ENCODE results near the gene ZDHHC17. TPM values are rescaled to one million over a fixed set of nuclear protein-coding genes. Genes with fewer than 3 reads are reported as not detected.
"Not testable (repeated sequence)": the region's sequence is repeated elsewhere in the genome, so short reads cannot be mapped to it uniquely, and the experiment has no call there.

ZDHHC17 gene
- total and polyA plus RNA-seq, 2 donors: 29.5 to 41.4 TPM

DNA sequence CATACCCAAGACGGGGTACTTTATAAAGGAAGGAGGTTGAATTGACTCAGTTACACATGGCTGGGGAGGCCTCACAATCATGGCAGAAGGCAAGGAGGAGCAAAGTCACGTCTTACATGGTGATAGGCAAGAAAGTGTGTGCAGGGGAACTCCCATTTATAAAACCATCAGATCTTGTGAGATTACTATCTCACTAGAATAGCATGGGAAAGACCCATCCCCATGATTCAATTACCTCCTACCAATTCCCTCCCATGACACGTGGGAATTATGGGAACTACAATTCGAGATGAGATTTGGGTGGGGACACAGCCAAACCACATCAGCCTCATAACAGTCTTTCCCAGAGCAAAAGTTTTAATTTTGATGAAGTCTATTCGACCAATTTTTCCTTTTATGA, 15.4 kb downstream of the ZDHHC17 start:
- not testable (repeated sequence) for H3K9me3 ChIP-seq (ENCODE audit: control insufficient read depth in 2 of 2, insufficient read depth in 1 of 2, low read length in 1 of 2); H3K4me3 ChIP-seq (ENCODE audit: low read length in 2 of 2); DNase-seq (ENCODE audit: low read depth in 6 of 9, low spot score in 9 of 9); H3K27me3 ChIP-seq (ENCODE audit: control insufficient read depth in 2 of 2, insufficient read depth in 1 of 2, low read length in 1 of 2); H3K36me3 ChIP-seq (ENCODE audit: control insufficient read depth in 2 of 2, insufficient read depth in 2 of 2, low read length in 1 of 2); H3K27ac ChIP-seq (ENCODE audit: low read depth in 1 of 2, low read length in 1 of 2)
- WGBS: 96% methylated on average over 5 of the region's 5 CpGs
- H3K4me1 ChIP-seq (ENCODE audit: control insufficient read depth in 2 of 2, insufficient read depth in 2 of 2, low read length in 2 of 2): peaks cover 0 to 11% of the 10 kb centered on the region in 2 donors

DNA sequence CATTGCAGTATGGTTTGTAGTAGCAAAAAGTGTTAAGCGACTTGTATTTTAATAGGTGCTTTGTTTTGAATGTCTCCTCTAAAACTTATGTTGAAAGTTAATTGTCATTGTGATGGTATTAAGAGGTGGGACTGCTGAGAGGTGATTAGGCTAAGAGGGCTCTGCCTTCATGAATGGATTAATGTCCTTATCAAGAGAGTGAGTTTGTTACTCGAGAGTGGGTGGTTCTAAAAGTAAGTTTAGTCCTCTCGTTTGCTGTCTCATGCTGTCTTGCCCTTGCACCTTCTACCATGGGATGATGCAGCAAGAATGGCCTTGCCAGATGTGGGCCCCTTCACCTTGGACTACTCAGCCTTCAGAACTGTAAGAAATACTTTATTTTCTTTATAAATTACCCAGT, 17.4 kb downstream of the ZDHHC17 start:
- 93% methylated on average over 3 of the region's 3 CpGs for WGBS
- H3K9me3 ChIP-seq (ENCODE audit: control insufficient read depth in 2 of 2, insufficient read depth in 1 of 2, low read length in 1 of 2): no peaks in the 10 kb centered on the region
- peaks cover 0 to 3% of the 10 kb centered on the region in 2 donors for H3K36me3 ChIP-seq (ENCODE audit: control insufficient read depth in 2 of 2, insufficient read depth in 2 of 2, low read length in 1 of 2)
- no peak overlapping the region for H3K4me3 ChIP-seq (ENCODE audit: low read length in 2 of 2)
- no peak overlapping the region for H3K27ac ChIP-seq (ENCODE audit: low read depth in 1 of 2, low read length in 1 of 2)
- DNase-seq (ENCODE audit: low read depth in 6 of 9, low spot score in 9 of 9): no peak
- no peaks in the 10 kb centered on the region for H3K27me3 ChIP-seq (ENCODE audit: control insufficient read depth in 2 of 2, insufficient read depth in 1 of 2, low read length in 1 of 2)
- peaks cover 0 to 11% of the 10 kb centered on the region in 2 donors for H3K4me1 ChIP-seq (ENCODE audit: control insufficient read depth in 2 of 2, insufficient read depth in 2 of 2, low read length in 2 of 2)

DNA sequence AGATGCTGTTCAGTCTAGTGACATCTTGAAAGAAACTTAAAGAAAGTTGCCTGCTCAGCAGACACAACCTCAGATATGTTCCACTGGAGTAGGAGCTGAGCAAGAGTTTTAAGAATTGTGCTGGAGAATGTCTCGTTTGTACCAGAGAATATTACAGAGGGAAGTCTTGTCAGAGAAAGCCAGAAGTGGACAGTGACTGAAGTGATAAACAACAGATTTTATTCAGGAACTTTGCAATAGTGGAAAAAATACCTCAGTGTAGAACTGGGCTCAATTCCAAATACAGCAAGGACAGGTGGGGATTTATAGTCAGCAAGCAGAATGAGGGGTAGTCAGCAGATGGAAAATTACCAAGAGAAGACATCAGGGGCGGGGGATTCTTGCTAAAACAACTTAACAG, 18.6 kb downstream of the ZDHHC17 start:
- no peak for DNase-seq (ENCODE audit: low read depth in 6 of 9, low spot score in 9 of 9)
- peaks cover 0 to 3% of the 10 kb centered on the region in 2 donors for H3K36me3 ChIP-seq (ENCODE audit: control insufficient read depth in 2 of 2, insufficient read depth in 2 of 2, low read length in 1 of 2)
- H3K4me1 ChIP-seq (ENCODE audit: control insufficient read depth in 2 of 2, insufficient read depth in 2 of 2, low read length in 2 of 2): peaks cover 0 to 11% of the 10 kb centered on the region in 2 donors
- H3K27me3 ChIP-seq (ENCODE audit: control insufficient read depth in 2 of 2, insufficient read depth in 1 of 2, low read length in 1 of 2): no peaks in the 10 kb centered on the region
- no peak overlapping the region for H3K4me3 ChIP-seq (ENCODE audit: low read length in 2 of 2)
- peak overlapping the region in 1 of 2 donors; percentile 56 for H3K27ac ChIP-seq (ENCODE audit: low read depth in 1 of 2, low read length in 1 of 2)
- no peaks in the 10 kb centered on the region for H3K9me3 ChIP-seq (ENCODE audit: control insufficient read depth in 2 of 2, insufficient read depth in 1 of 2, low read length in 1 of 2)
- 92% methylated on average over 2 of the region's 2 CpGs for WGBS

DNA sequence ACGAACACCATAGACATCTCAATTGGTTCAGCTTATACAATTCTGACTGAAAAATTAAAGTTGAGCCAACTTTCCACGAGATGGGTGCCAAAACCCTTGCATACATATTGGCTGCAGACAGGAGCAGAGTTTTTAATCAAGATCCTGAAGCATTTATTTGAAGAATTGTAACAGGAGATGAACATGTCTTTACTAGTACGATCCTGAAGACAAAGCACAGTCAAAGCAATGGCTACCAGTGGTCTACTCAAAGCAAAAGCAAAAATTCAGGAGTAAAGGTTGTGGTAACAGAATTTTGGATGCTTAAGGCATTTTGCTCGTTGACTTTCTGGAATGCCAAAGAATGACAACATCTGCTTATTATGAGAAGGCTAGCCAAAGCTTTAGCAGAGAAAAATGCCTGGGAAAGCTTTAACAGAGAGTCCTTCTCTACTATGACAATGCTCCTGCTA, 20.7 kb downstream of the ZDHHC17 start:
- H3K4me3 ChIP-seq (ENCODE audit: low read length in 2 of 2): no peak overlapping the region
- no peak for DNase-seq (ENCODE audit: low read depth in 6 of 9, low spot score in 9 of 9)
- no peaks in the 10 kb centered on the region for H3K9me3 ChIP-seq (ENCODE audit: control insufficient read depth in 2 of 2, insufficient read depth in 1 of 2, low read length in 1 of 2)
- H3K4me1 ChIP-seq (ENCODE audit: control insufficient read depth in 2 of 2, insufficient read depth in 2 of 2, low read length in 2 of 2): peaks cover 0 to 5% of the 10 kb centered on the region in 2 donors
- H3K27ac ChIP-seq (ENCODE audit: low read depth in 1 of 2, low read length in 1 of 2): peak overlapping the region in 1 of 2 donors; percentile 2
- H3K27me3 ChIP-seq (ENCODE audit: control insufficient read depth in 2 of 2, insufficient read depth in 1 of 2, low read length in 1 of 2): no peaks in the 10 kb centered on the region
- WGBS: 95% methylated on average over 4 of the region's 4 CpGs
- H3K36me3 ChIP-seq (ENCODE audit: control insufficient read depth in 2 of 2, insufficient read depth in 2 of 2, low read length in 1 of 2): peaks cover 0 to 3% of the 10 kb centered on the region in 2 donors

DNA sequence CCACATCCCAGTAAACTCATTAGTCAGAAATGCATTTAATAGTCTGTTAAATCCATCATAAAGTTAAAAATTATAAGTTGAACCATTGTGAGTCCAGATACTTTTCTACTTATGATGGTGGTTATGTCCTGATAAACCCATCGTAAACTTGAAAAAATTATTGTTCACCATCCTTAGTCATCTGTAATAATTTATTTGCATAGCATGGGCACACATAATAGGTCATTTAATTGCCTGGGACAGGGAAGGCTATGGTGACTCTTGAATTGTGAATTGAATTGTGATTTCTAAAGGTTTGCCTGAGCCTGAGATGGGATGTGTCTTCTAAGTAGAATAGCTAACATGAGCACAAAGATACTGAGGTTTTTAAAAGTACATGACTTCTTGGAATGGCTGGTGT, 21.5 kb downstream of the ZDHHC17 start:
- DNase-seq (ENCODE audit: low read depth in 6 of 9, low spot score in 9 of 9): no peak
- 96% methylated on average over 1 of the region's 1 CpG for WGBS
- Histone ChIP-seq H3K27ac (ENCODE audit: low read depth in 1 of 2, low read length in 1 of 2) (no peak overlapping the region), H3K4me3 (ENCODE audit: low read length in 2 of 2) (no peak overlapping the region), H3K27me3 (ENCODE audit: control insufficient read depth in 2 of 2, insufficient read depth in 1 of 2, low read length in 1 of 2) (no peaks in the 10 kb centered on the region), H3K36me3 (ENCODE audit: control insufficient read depth in 2 of 2, insufficient read depth in 2 of 2, low read length in 1 of 2) (peaks cover 0 to 3% of the 10 kb centered on the region in 2 donors), H3K4me1 (ENCODE audit: control insufficient read depth in 2 of 2, insufficient read depth in 2 of 2, low read length in 2 of 2) (peaks cover 0 to 5% of the 10 kb centered on the region in 2 donors), H3K9me3 (ENCODE audit: control insufficient read depth in 2 of 2, insufficient read depth in 1 of 2, low read length in 1 of 2) (no peaks in the 10 kb centered on the region)

GRCh38 chr12:76786986-76787385, 23.1 kb downstream of the ZDHHC17 start:
- 95% methylated on average over 3 of the region's 3 CpGs for WGBS

GRCh38 chr12:76787689-76788088, 23.8 kb downstream of the ZDHHC17 start:
- whole genome bisulfite sequencing: 98% methylated on average over 2 of the region's 2 CpGs
- H3K4me1 ChIP-seq (ENCODE audit: control insufficient read depth in 2 of 2, insufficient read depth in 2 of 2, low read length in 2 of 2): no peaks in the 10 kb centered on the region
- H3K9me3 ChIP-seq (ENCODE audit: control insufficient read depth in 2 of 2, insufficient read depth in 1 of 2, low read length in 1 of 2): no peaks in the 10 kb centered on the region

More at GRCh38 chr12:76786986-76787385, 23.1 kb downstream of the ZDHHC17 start:
- H3K27me3 ChIP-seq (ENCODE audit: control insufficient read depth in 2 of 2, insufficient read depth in 1 of 2, low read length in 1 of 2): no peaks in the 10 kb centered on the region
- no peak for DNase-seq (ENCODE audit: low read depth in 6 of 9, low spot score in 9 of 9)
- H3K9me3 ChIP-seq (ENCODE audit: control insufficient read depth in 2 of 2, insufficient read depth in 1 of 2, low read length in 1 of 2): no peaks in the 10 kb centered on the region
- peaks cover 0 to 5% of the 10 kb centered on the region in 2 donors for H3K4me1 ChIP-seq (ENCODE audit: control insufficient read depth in 2 of 2, insufficient read depth in 2 of 2, low read length in 2 of 2)
- H3K36me3 ChIP-seq (ENCODE audit: control insufficient read depth in 2 of 2, insufficient read depth in 2 of 2, low read length in 1 of 2): no peaks in the 10 kb centered on the region
- no peak overlapping the region for H3K4me3 ChIP-seq (ENCODE audit: low read length in 2 of 2)
- no peak overlapping the region for H3K27ac ChIP-seq (ENCODE audit: low read depth in 1 of 2, low read length in 1 of 2)

DNA sequence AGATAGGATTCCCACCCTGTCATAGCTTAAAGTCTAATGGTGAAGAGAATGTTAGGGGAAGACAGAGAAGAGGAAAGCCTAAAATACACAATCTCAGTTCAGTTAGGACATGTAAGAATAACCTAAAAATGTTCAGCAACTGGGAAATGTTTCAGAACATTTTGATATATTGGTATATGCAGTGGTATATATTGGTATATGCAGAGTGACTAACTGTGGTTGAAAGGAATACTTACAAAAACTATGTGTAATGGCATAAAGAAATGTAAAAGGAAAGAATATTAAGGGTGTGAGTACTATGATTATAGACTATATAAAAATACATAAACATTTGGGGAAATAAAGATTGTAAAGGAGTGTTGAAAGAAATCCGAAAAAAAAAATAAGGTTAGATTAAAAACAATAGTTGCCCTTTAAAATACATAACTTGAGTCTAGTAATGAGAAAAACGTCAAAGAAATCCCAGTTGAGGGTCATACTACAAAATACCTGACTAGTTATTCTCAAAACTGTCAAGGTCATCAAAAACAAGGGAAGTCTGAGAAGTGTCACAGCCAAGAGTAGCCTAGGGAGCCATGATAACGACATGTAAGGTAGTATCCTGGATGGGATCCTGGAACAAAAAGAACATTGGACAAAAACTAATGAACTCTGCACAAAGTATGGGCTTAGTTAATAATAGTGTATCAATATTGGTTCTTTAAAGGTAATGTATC, 25.6 kb downstream of the ZDHHC17 start:
- DNase-seq (ENCODE audit: low read depth in 6 of 9, low spot score in 9 of 9): no peak
- Histone ChIP-seq H3K4me1 (ENCODE audit: control insufficient read depth in 2 of 2, insufficient read depth in 2 of 2, low read length in 2 of 2) (no peaks in the 10 kb centered on the region), H3K9me3 (ENCODE audit: control insufficient read depth in 2 of 2, insufficient read depth in 1 of 2, low read length in 1 of 2) (no peaks in the 10 kb centered on the region), H3K27ac (ENCODE audit: low read depth in 1 of 2, low read length in 1 of 2) (no peak overlapping the region), H3K27me3 (ENCODE audit: control insufficient read depth in 2 of 2, insufficient read depth in 1 of 2, low read length in 1 of 2) (no peaks in the 10 kb centered on the region), H3K4me3 (ENCODE audit: low read length in 2 of 2) (no peak overlapping the region), H3K36me3 (ENCODE audit: control insufficient read depth in 2 of 2, insufficient read depth in 2 of 2, low read length in 1 of 2) (no peaks in the 10 kb centered on the region)
- 93% methylated on average over 3 of the region's 3 CpGs for WGBS

More at GRCh38 chr12:76787689-76788088, 23.8 kb downstream of the ZDHHC17 start:
- DNase-seq (ENCODE audit: low read depth in 6 of 9, low spot score in 9 of 9): no peak
- no peaks in the 10 kb centered on the region for H3K36me3 ChIP-seq (ENCODE audit: control insufficient read depth in 2 of 2, insufficient read depth in 2 of 2, low read length in 1 of 2)
- H3K27me3 ChIP-seq (ENCODE audit: control insufficient read depth in 2 of 2, insufficient read depth in 1 of 2, low read length in 1 of 2): no peaks in the 10 kb centered on the region
- no peak overlapping the region for H3K4me3 ChIP-seq (ENCODE audit: low read length in 2 of 2)
- H3K27ac ChIP-seq (ENCODE audit: low read depth in 1 of 2, low read length in 1 of 2): no peak overlapping the region

DNA sequence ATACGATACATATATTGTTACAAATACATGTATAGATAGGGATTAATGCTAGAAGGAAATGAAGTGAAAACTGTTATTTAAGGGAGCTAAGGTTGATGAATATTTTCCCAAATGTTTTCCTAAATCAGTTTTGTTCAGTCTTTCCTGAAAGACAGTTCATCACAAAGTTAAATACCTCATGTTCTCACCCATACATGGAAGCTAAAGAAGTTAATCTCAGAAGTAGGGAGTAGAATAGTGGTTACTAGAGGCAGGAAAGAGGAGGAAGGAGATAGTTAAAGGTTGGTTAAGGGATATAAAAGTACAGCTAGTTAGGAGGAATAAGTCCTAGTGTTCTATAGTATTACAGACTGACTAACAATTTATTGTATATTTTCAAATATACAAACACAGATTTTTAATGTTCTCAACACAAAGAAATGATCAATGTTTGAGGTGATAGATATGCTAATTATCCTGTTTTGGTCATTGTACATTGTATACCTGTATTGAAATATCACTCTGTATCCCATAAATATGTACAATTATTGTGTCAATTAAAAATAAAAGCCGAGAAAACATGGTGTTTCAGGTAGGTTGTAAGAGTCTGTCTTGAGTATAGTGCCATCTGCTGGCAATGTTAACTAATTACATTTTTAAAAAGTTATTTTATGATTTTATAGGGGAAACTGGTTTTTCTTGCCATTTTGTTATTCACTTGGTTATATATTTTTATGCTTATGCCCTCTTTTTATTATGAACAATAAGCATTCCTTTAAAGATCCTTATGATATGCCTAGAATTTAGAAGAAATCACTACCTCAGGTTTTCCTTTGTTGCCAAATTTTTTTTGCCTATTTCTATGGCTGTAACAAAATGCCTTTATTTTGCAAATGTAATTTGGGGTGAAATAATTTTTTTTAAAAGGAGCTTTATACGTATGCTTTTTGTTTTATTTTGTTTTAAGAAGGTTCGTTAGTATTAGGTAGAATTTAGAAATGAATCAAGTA, 26.9 kb downstream of the ZDHHC17 start:
- no peak overlapping the region for H3K27ac ChIP-seq (ENCODE audit: low read depth in 1 of 2, low read length in 1 of 2)
- H3K4me3 ChIP-seq (ENCODE audit: low read length in 2 of 2): no peak overlapping the region
- no peaks in the 10 kb centered on the region for H3K9me3 ChIP-seq (ENCODE audit: control insufficient read depth in 2 of 2, insufficient read depth in 1 of 2, low read length in 1 of 2)
- WGBS: 67% methylated on average over 4 of the region's 4 CpGs
- peak in 4 of 9 donors; percentile 6 to 44 (median 8) for DNase-seq (ENCODE audit: low read depth in 6 of 9, low spot score in 9 of 9)
- H3K36me3 ChIP-seq (ENCODE audit: control insufficient read depth in 2 of 2, insufficient read depth in 2 of 2, low read length in 1 of 2): no peaks in the 10 kb centered on the region
- H3K27me3 ChIP-seq (ENCODE audit: control insufficient read depth in 2 of 2, insufficient read depth in 1 of 2, low read length in 1 of 2): no peaks in the 10 kb centered on the region
- no peaks in the 10 kb centered on the region for H3K4me1 ChIP-seq (ENCODE audit: control insufficient read depth in 2 of 2, insufficient read depth in 2 of 2, low read length in 2 of 2)
